ENCODE data around the gene CCDC137.

DNA sequence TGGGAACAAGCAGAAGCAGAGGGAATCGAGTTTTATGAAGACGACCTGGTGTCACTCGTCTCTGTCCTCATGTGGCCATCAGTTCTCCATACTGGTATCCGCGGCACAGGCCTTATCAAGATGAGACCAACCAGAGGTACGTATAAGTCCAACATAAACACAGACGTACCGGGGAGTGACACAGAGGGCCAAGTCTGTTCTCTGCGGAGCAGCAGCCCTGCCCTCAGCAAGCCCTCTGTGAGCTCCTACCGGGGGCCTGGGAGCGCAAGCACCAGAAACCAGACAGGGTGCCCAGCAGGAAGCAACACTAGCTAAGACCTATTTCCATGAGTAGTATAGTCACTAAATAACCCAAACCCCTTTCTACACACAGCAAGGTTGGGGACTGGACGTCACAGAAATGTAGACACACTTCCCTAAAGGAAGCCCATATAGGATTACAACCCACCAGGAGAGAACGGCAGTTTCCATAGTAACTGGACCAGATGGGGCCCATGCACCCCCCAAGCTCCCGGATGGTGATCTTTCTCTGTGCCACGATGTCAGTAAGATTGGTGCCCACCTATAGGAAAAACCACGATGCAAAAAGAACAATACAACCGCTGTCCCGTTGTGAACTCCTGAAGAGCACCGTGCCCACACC, 16.1 kb downstream of the CCDC137 start:
- TF ChIP-seq, protein P1, sequence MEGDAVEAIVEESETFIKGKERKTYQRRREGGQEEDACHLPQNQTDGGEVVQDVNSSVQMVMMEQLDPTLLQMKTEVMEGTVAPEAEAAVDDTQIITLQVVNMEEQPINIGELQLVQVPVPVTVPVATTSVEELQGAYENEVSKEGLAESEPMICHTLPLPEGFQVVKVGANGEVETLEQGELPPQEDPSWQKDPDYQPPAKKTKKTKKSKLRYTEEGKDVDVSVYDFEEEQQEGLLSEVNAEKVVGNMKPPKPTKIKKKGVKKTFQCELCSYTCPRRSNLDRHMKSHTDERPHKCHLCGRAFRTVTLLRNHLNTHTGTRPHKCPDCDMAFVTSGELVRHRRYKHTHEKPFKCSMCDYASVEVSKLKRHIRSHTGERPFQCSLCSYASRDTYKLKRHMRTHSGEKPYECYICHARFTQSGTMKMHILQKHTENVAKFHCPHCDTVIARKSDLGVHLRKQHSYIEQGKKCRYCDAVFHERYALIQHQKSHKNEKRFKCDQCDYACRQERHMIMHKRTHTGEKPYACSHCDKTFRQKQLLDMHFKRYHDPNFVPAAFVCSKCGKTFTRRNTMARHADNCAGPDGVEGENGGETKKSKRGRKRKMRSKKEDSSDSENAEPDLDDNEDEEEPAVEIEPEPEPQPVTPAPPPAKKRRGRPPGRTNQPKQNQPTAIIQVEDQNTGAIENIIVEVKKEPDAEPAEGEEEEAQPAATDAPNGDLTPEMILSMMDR (conservative IDR thresholded peaks at IDR 0.05; ENCODE audit: low read length) = no peak
- no peak for TF ChIP-seq EZH2phosphoT487 (IDR thresholded peaks at IDR 0.05; ENCODE audit: borderline replicate concordance, low read depth, low read length)

All from OCI-LY7 (cell line).